ENCODE results near the gene EPHB1.

- no peak for TF ChIP-seq CTCF (conservative IDR thresholded peaks at IDR 0.05)
- TF ChIP-seq ZFX (IDR thresholded peaks at IDR 0.05): no peak
Observed at GRCh38 chr3:135157045-135157740, 362.1 kb downstream of the EPHB1 start.

Data from C4-2B (cell line).